ENCODE results near the gene FOLR1. TPM values are rescaled to one million over a fixed set of nuclear protein-coding genes. Genes with fewer than 3 reads are reported as not detected.
"Not testable (repeated sequence)": the region's sequence is repeated elsewhere in the genome, so short reads cannot be mapped to it uniquely, and the experiment has no call there.

FOLR1 gene
- total and polyA plus RNA-seq, 2 donors (not counting 1 experiment from before 2014, with no cell fraction given) = 0.15 TPM; not detected in 1

DNA sequence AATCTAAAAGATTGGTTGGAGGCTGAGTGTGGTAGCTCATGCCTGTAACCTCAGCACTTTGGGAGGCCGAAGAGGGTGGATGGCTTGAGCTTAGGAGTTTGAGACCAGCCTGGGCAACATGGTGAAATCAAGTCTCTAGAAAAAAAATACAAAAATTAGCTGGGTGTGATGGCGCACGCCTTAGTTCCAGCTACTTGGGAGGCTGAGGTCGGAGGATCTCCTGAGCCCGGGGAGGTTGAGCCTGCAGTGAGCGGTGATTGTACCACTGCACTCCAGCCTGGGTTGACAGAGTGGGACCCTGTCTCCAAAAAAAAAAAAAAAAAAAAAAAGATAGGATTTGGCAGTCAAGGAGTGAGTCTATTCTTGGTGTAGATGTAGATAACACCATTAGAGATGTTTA, 10.6 kb downstream of the FOLR1 start:
- DNase-seq (ENCODE audit: low read depth in 2 of 2) = no peak
- H3K79me2 ChIP-seq (ENCODE audit: control insufficient read depth, insufficient read depth, low read length) = no peaks in the 10 kb centered on the region
- no peak overlapping the region for H3K4me3 ChIP-seq (replicated peaks in 1 of 4; ENCODE audit: control extremely low read depth in 1 of 4, insufficient read depth in 1 of 4, low read depth in 3 of 4, low read length in 4 of 4)
- H3K4me1 ChIP-seq (ENCODE audit: control insufficient read depth, extremely low read depth, insufficient read depth, low read length) = no peaks in the 10 kb centered on the region
- H3K27ac ChIP-seq (ENCODE audit: insufficient read depth, low read length) = no peak overlapping the region
- TF ChIP-seq, protein P1, sequence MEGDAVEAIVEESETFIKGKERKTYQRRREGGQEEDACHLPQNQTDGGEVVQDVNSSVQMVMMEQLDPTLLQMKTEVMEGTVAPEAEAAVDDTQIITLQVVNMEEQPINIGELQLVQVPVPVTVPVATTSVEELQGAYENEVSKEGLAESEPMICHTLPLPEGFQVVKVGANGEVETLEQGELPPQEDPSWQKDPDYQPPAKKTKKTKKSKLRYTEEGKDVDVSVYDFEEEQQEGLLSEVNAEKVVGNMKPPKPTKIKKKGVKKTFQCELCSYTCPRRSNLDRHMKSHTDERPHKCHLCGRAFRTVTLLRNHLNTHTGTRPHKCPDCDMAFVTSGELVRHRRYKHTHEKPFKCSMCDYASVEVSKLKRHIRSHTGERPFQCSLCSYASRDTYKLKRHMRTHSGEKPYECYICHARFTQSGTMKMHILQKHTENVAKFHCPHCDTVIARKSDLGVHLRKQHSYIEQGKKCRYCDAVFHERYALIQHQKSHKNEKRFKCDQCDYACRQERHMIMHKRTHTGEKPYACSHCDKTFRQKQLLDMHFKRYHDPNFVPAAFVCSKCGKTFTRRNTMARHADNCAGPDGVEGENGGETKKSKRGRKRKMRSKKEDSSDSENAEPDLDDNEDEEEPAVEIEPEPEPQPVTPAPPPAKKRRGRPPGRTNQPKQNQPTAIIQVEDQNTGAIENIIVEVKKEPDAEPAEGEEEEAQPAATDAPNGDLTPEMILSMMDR (conservative IDR thresholded peaks at IDR 0.05 in 1 of 2, IDR thresholded peaks at IDR 0.05 in 1 of 2; ENCODE audit: low read depth in 1 of 2, low read length in 2 of 2) = no peak
- no peak overlapping the region for H3K9ac ChIP-seq (ENCODE audit: insufficient read depth, low read length)
- no peak overlapping the region for H3K4me2 ChIP-seq (ENCODE audit: extremely low read depth, insufficient read depth, low read length)
- no peaks in the 10 kb centered on the region for H4K20me1 ChIP-seq (ENCODE audit: control insufficient read depth, extremely low read depth, insufficient read depth, low read length)
- H3K36me3 ChIP-seq (ENCODE audit: control insufficient read depth, insufficient read depth, low read length) = no peaks in the 10 kb centered on the region
- H3K27me3 ChIP-seq (ENCODE audit: control insufficient read depth, insufficient read depth, low read length) = no peaks in the 10 kb centered on the region
- no peak overlapping the region for H2AFZ ChIP-seq (ENCODE audit: low read length)
- no peaks in the 10 kb centered on the region for H3K9me3 ChIP-seq (ENCODE audit: control insufficient read depth, insufficient read depth, low read depth, low read length)

DNA sequence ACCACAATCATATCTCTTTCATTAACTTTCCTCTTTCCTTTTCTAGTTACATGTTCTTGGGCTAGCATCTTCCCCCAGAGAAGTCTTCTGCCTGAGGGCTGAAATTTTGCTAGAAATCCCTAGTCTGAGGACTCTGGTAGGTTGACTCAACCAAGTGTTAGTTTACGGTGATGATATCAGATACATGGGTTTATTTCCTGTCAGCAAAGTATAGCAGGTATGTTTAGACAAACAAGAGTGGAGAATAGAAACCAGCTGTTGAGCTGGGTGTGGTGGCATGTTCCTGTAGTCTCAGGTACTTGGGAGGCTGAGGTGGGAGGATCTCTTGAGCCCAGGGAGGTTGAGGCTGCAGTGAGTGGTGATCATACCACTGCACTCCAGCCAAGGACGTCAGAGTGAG, 11.2 kb downstream of the FOLR1 start:
- Histone ChIP-seq H3K4me1 (ENCODE audit: control insufficient read depth, extremely low read depth, insufficient read depth, low read length) (no peaks in the 10 kb centered on the region), H3K4me2 (ENCODE audit: extremely low read depth, insufficient read depth, low read length) (no peak overlapping the region), H4K20me1 (ENCODE audit: control insufficient read depth, extremely low read depth, insufficient read depth, low read length) (no peaks in the 10 kb centered on the region), H3K27me3 (ENCODE audit: control insufficient read depth, insufficient read depth, low read length) (no peaks in the 10 kb centered on the region), H2AFZ (ENCODE audit: low read length) (no peak overlapping the region), H3K36me3 (ENCODE audit: control insufficient read depth, insufficient read depth, low read length) (no peaks in the 10 kb centered on the region), H3K79me2 (ENCODE audit: control insufficient read depth, insufficient read depth, low read length) (no peaks in the 10 kb centered on the region), H3K9ac (ENCODE audit: insufficient read depth, low read length) (no peak overlapping the region), H3K27ac (ENCODE audit: insufficient read depth, low read length) (no peak overlapping the region), H3K9me3 (ENCODE audit: control insufficient read depth, insufficient read depth, low read depth, low read length) (no peaks in the 10 kb centered on the region), H3K4me3 (replicated peaks in 1 of 4; ENCODE audit: control extremely low read depth in 1 of 4, insufficient read depth in 1 of 4, low read depth in 3 of 4, low read length in 4 of 4) (no peak overlapping the region)
- TF ChIP-seq, protein P1 (conservative IDR thresholded peaks at IDR 0.05 in 1 of 2, IDR thresholded peaks at IDR 0.05 in 1 of 2; ENCODE audit: low read depth in 1 of 2, low read length in 2 of 2) = no peak
- TF ChIP-seq EZH2 (IDR thresholded peaks at IDR 0.05; ENCODE audit: low read length, missing control alignments) = no peak
- no peak for DNase-seq (ENCODE audit: low read depth in 2 of 2)

GRCh38 chr11:72204886-72205285, 12.9 kb downstream of the FOLR1 start:
- H3K27me3 ChIP-seq (ENCODE audit: control insufficient read depth, insufficient read depth, low read length) = no peaks in the 10 kb centered on the region
- H3K4me1 ChIP-seq (ENCODE audit: control insufficient read depth, extremely low read depth, insufficient read depth, low read length) = no peaks in the 10 kb centered on the region
- no peak overlapping the region for H2AFZ ChIP-seq (ENCODE audit: low read length)
- H3K9ac ChIP-seq (ENCODE audit: insufficient read depth, low read length) = no peak overlapping the region
- no peaks in the 10 kb centered on the region for H4K20me1 ChIP-seq (ENCODE audit: control insufficient read depth, extremely low read depth, insufficient read depth, low read length)
- H3K4me3 ChIP-seq (replicated peaks in 1 of 4; ENCODE audit: control extremely low read depth in 1 of 4, insufficient read depth in 1 of 4, low read depth in 3 of 4, low read length in 4 of 4) = no peak overlapping the region
- H3K27ac ChIP-seq (ENCODE audit: insufficient read depth, low read length) = no peak overlapping the region
- no peaks in the 10 kb centered on the region for H3K36me3 ChIP-seq (ENCODE audit: control insufficient read depth, insufficient read depth, low read length)
- DNase-seq (ENCODE audit: low read depth in 2 of 2) = no peak
- TF ChIP-seq, protein P1 (conservative IDR thresholded peaks at IDR 0.05 in 1 of 2, IDR thresholded peaks at IDR 0.05 in 1 of 2; ENCODE audit: low read depth in 1 of 2, low read length in 2 of 2) = no peak
- TF ChIP-seq EZH2 (IDR thresholded peaks at IDR 0.05; ENCODE audit: low read length, missing control alignments) = no peak
- no peaks in the 10 kb centered on the region for H3K79me2 ChIP-seq (ENCODE audit: control insufficient read depth, insufficient read depth, low read length)
- H3K4me2 ChIP-seq (ENCODE audit: extremely low read depth, insufficient read depth, low read length) = no peak overlapping the region
- no peaks in the 10 kb centered on the region for H3K9me3 ChIP-seq (ENCODE audit: control insufficient read depth, insufficient read depth, low read depth, low read length)

GRCh38 chr11:72206794-72207193, 14.9 kb downstream of the FOLR1 start:
- not testable (repeated sequence) for H3K9ac ChIP-seq (ENCODE audit: insufficient read depth, low read length); H3K79me2 ChIP-seq (ENCODE audit: control insufficient read depth, insufficient read depth, low read length); H3K36me3 ChIP-seq (ENCODE audit: control insufficient read depth, insufficient read depth, low read length); H3K4me2 ChIP-seq (ENCODE audit: extremely low read depth, insufficient read depth, low read length); H4K20me1 ChIP-seq (ENCODE audit: control insufficient read depth, extremely low read depth, insufficient read depth, low read length); H3K4me3 ChIP-seq (replicated peaks in 1 of 4; ENCODE audit: control extremely low read depth in 1 of 4, insufficient read depth in 1 of 4, low read depth in 3 of 4, low read length in 4 of 4); H3K27ac ChIP-seq (ENCODE audit: insufficient read depth, low read length); H3K4me1 ChIP-seq (ENCODE audit: control insufficient read depth, extremely low read depth, insufficient read depth, low read length); H2AFZ ChIP-seq (ENCODE audit: low read length); H3K27me3 ChIP-seq (ENCODE audit: control insufficient read depth, insufficient read depth, low read length); H3K9me3 ChIP-seq (ENCODE audit: control insufficient read depth, insufficient read depth, low read depth, low read length); DNase-seq (ENCODE audit: low read depth in 2 of 2)
